ENCODE measurements around the gene ZNF521.

The ZNF521 gene

DNA sequence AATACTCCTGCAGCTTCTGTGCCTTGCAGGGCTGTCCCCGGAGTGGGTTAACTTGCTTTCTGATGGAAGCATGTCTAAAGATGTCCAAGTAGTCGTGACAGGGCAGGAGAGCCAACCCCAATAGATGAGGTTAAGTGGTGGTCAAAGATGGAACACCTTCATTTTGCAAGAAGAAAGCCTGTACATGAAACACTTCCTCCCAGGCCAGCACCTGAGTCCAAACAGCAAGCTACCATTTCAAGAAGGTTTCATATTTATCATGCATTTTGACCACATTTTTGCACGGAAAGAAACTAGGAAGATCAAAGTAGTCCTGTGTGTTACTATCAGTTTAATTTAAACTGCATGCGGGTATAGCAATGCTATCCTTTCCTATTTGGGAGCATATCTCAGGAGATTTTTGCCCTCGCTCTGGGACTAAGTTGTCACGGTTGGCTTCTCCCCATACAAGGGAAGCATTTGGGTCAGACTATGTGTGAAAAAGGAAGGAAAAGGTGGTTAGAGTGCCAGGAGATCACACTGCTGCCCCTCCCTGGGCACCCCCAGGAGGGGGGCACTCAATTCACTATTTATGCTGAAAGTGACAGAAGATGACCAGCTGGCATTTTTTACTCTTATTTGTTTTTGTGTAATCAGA is 187.6 kb downstream of the ZNF521 start:
- Histone ChIP-seq H3K27me3 (ENCODE audit: low read depth) (no peaks in the 10 kb centered on the region), H3K36me3 (replicated peaks) (no peaks in the 10 kb centered on the region), H3K4me1 (no peaks in the 10 kb centered on the region), H3K4me3 (no peak overlapping the region), H3K9me3 (no peaks in the 10 kb centered on the region)
- in situ Hi-C loops (cut with MboI; ENCODE audit: low sequenced_read_pairs): no loop called here
- no peak for DNase-seq (ENCODE audit: low spot score in 2 of 2)

DNA sequence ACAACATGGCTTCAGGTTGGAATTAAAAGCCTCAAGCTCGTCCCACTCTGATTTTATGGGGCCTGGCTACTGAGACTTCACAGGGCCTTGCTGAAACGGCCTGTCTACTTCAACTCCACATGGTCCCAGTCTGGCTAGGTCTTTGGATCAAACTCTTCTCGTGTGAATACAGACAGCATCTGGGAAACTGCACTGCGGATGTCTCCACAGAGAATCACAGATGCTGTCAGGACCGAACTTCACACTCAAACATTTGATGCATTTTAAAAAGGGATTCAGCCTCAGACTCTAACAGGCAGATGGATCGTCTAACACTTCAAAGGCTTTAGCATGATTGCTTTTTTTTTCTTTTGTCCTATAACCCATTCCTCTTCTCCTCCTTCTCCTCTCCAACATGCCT is 198.5 kb downstream of the ZNF521 start:
- H3K4me3 ChIP-seq: no peak overlapping the region

DNA sequence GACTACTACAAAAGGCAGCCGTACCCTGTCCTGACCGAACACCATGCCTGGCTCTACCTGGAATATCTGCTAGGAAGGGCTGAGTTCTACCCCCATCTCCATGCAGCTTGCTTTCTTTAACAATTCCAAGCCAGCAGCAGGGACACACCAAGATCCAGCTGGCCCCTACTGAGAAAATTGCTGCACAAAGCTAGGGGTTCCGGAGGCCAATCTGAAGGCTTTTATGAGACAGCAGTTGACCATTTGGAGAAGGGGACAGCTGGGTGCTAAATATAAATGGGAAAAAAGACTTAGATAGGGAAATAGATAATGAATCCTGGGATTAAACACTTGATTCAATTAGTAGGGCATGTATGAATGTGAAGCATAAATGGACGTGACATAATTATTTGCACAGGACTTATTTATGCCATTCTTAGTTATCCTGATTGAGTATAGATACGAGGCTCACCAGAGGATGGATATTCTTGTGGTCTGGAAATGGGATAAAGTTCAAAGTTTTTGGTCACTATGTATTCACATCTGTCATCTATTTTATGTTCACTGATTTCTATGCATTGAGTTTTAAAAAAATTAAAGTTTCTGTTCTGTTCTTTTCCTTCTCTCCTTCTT is 204.0 kb downstream of the ZNF521 start:
- Histone ChIP-seq H3K36me3 (replicated peaks) (no peaks in the 10 kb centered on the region), H3K9me3 (no peaks in the 10 kb centered on the region), H3K4me1 (no peaks in the 10 kb centered on the region), H3K27me3 (ENCODE audit: low read depth) (no peaks in the 10 kb centered on the region), H3K4me3 (no peak overlapping the region)
- in situ Hi-C loops (cut with MboI; ENCODE audit: low sequenced_read_pairs): no loop called here
- no peak for DNase-seq (ENCODE audit: low spot score in 2 of 2)

More for the DNA sequence above, 198.5 kb downstream of the ZNF521 start:
- no peaks in the 10 kb centered on the region for H3K36me3 ChIP-seq (replicated peaks)
- no peaks in the 10 kb centered on the region for H3K27me3 ChIP-seq (ENCODE audit: low read depth)
- in situ Hi-C loops (cut with MboI; ENCODE audit: low sequenced_read_pairs): no loop called here
- no peaks in the 10 kb centered on the region for H3K4me1 ChIP-seq
- no peaks in the 10 kb centered on the region for H3K9me3 ChIP-seq
- no peak for DNase-seq (ENCODE audit: low spot score in 2 of 2)

DNA sequence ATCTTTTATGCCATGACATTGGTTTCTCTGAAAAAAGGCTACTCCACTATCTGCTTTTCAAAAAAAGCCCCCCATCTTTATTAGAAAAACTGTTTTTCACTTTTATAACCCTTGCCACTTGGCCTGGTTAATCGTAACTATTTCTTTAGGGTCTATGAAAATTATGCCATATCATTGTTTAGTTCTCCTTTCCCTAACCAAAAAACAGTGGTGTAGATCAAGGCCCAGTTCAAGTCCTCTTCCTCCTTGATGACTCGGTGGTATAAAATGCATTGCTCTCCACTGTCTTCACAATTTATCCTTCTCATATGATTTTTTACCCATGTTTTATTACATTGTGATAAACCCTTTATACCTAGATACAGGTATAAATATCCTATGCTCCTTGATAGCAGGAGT is 205.5 kb downstream of the ZNF521 start:
- no peak overlapping the region for H3K4me3 ChIP-seq
- no peaks in the 10 kb centered on the region for H3K27me3 ChIP-seq (ENCODE audit: low read depth)
- in situ Hi-C loops (cut with MboI; ENCODE audit: low sequenced_read_pairs): no loop called here
- no peaks in the 10 kb centered on the region for H3K4me1 ChIP-seq
- no peaks in the 10 kb centered on the region for H3K36me3 ChIP-seq (replicated peaks)
- DNase-seq (ENCODE audit: low spot score in 2 of 2): no peak
- H3K9me3 ChIP-seq: no peaks in the 10 kb centered on the region

DNA sequence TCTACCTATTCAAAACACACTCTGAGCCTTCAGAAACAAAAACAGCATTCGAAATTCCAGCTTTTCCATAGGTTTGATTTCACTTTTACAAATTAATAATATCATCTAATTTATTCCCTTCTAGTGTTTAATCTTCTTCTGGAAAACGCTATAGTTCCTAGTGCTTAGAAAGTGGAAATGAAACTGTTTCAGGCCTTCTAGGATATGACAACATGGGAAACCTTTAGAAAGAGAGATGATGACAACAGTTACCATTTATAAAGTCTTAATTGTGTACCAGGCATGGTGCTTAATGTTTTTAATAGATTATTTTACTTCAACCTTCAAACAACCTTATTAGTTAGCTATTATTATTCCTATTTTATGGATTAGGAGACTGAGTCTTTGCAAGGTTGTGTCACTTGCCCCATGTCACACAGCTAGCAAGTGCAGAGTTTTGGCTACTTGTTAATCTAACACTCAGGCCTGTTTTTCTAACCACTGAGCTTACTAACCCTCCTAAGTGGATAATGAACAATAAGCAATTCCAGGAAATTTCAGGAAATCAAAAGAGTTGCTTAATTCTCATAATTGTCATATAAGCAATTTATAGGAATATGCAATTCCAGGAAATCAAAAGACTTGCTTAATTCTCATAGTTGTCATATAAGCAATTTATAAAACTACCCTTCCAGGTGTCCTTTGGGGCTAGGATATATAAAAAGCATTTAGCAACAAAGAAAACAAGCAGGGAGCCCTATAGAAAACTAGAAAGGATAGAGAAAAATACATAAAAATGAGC is 206.0 kb downstream of the ZNF521 start:
- no peaks in the 10 kb centered on the region for H3K36me3 ChIP-seq (replicated peaks)
- DNase-seq (ENCODE audit: low spot score in 2 of 2): no peak
- in situ Hi-C loops (cut with MboI; ENCODE audit: low sequenced_read_pairs): no loop called here

DNA sequence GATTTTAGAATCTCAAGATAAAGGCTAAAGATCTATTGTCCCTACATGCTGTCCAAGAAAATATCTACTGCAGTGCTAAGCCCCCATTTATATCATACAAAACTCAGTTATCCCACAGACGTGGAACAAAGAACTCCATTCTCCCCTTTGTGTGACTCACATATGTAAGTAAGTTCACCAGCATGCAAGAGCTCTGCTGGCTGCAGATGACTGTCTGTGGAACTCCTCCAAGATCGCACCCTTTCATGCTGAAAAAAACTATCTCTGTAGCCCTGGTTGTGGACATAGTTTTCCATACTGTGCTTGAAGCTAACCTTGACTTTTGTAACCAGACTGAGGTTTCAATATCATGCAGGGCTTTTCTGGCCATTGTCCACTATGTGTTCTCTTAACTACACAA is 207.1 kb downstream of the ZNF521 start:
- in situ Hi-C loops (cut with MboI; ENCODE audit: low sequenced_read_pairs): no loop called here
- no peak for DNase-seq (ENCODE audit: low spot score in 2 of 2)

More for the DNA sequence above, 206.0 kb downstream of the ZNF521 start:
- Histone ChIP-seq H3K27me3 (ENCODE audit: low read depth) (no peaks in the 10 kb centered on the region), H3K4me3 (no peak overlapping the region), H3K9me3 (no peaks in the 10 kb centered on the region), H3K4me1 (no peaks in the 10 kb centered on the region)

DNA sequence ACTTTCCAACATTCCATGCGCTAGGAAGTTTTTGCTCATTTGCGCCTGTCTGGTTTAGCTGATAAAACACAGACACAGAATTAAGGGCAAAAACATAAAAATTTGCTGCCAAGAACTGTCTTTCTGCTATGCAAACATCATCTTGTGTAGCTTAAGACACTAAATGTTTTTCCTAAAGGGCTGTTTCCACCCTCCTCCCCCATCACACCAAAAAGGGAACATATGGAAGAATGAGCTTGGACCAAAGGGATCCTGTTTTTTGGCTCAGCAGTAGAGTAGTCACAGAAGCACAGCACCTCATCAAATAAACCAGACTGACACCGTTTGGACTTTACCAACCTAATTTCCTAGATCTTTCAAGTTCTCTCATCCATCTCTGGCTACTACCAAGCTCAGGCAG is 210.1 kb downstream of the ZNF521 start:
- no peaks in the 10 kb centered on the region for H3K4me1 ChIP-seq
- H3K27me3 ChIP-seq (ENCODE audit: low read depth): no peaks in the 10 kb centered on the region
- in situ Hi-C loops (cut with MboI; ENCODE audit: low sequenced_read_pairs): no loop called here

More for the DNA sequence above, 207.1 kb downstream of the ZNF521 start:
- Histone ChIP-seq H3K4me3 (no peak overlapping the region), H3K27me3 (ENCODE audit: low read depth) (no peaks in the 10 kb centered on the region), H3K36me3 (replicated peaks) (no peaks in the 10 kb centered on the region), H3K9me3 (no peaks in the 10 kb centered on the region), H3K4me1 (no peaks in the 10 kb centered on the region)

DNA sequence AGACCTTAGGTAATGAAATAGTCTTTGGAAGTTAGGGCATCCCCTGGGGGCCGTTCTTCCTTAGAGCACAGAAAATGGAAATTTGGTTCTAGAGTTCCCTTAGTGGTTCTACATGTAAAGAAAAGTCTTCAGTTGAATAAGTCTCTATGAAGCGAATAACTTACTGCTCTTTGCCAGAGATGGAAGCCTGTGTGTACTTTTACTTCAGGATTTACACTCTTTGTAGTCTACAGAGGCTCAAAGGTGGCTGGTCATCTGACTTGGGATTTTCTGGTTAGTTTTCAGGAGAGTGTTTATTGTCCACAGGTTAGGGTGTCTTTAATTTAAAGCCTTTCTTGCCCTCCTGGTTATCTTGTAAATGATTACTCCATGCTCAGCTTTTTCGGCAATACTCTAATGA is 210.6 kb downstream of the ZNF521 start:
- no peak for DNase-seq (ENCODE audit: low spot score in 2 of 2)
- in situ Hi-C loops (cut with MboI; ENCODE audit: low sequenced_read_pairs): no loop called here
- no peak overlapping the region for H3K4me3 ChIP-seq
- no peaks in the 10 kb centered on the region for H3K27me3 ChIP-seq (ENCODE audit: low read depth)
- H3K4me1 ChIP-seq: no peaks in the 10 kb centered on the region
- no peaks in the 10 kb centered on the region for H3K36me3 ChIP-seq (replicated peaks)
- H3K9me3 ChIP-seq: no peaks in the 10 kb centered on the region

More for the DNA sequence above, 210.1 kb downstream of the ZNF521 start:
- Histone ChIP-seq H3K36me3 (replicated peaks) (no peaks in the 10 kb centered on the region), H3K9me3 (no peaks in the 10 kb centered on the region), H3K4me3 (no peak overlapping the region)
- DNase-seq (ENCODE audit: low spot score in 2 of 2): no peak

DNA sequence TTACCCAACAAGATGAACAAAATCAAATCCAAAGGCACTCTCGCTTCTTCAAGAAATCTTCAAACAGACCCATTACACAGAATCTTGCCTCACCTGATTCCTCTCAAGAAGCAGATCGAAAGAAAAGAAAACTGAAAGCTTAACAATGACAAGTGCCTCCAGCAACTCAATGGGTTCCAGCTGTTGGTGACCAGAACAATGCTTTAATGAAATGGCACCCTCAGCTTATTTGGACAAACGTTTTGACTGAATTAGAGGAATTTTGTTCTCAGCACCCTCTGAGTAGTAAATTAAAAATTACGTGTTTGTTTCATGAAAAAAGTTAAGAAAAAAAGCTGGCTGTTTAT is 211.0 kb downstream of the ZNF521 start:
- H3K27me3 ChIP-seq (ENCODE audit: low read depth): no peaks in the 10 kb centered on the region
- DNase-seq (ENCODE audit: low spot score in 2 of 2): no peak
- in situ Hi-C loops (cut with MboI; ENCODE audit: low sequenced_read_pairs): no loop called here
- H3K4me1 ChIP-seq: no peaks in the 10 kb centered on the region
- no peaks in the 10 kb centered on the region for H3K36me3 ChIP-seq (replicated peaks)
- no peaks in the 10 kb centered on the region for H3K9me3 ChIP-seq
- no peak overlapping the region for H3K4me3 ChIP-seq

DNA sequence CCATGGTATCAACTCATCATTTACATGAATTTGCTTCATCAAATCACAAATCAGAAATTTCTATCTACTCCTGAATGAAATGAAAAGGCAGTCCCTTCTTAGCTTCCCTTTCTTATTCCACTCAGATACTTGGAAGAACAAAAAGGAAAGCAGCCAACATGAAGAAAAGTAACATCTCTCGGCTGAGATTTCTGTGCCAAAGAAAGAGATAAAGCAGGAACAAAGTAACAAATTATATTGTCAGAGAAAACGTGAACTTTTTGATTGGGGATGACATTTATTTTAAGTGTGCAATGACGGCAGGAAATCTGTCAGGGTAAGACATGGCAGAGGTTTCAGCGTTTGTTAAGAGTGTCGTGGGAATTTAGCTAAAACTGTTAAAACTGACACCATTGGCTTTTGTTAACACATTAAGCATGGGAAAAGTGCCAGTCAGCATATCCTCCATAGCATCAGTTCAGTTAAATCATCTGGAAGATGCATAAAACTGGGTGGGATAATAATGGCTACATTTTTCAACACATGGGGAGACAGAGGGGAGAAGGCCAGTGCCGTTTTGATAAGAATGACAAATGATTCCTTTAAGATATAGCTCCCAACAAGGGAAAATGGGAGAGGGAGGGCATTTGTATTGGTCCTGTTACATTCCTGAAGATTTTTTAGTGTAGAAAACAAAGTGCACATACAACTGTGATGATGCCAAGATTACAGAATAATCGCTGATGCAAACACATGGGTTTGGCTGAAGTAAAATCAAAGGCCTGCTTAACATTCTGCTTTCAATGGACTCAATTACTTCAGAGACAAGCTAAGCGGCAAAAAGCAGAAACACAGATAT is 211.6 kb downstream of the ZNF521 start:
- no peak overlapping the region for H3K4me3 ChIP-seq
- H3K4me1 ChIP-seq: no peaks in the 10 kb centered on the region
- no peaks in the 10 kb centered on the region for H3K9me3 ChIP-seq
- no peak for DNase-seq (ENCODE audit: low spot score in 2 of 2)
- H3K36me3 ChIP-seq (replicated peaks): no peaks in the 10 kb centered on the region
- H3K27me3 ChIP-seq (ENCODE audit: low read depth): no peaks in the 10 kb centered on the region
- in situ Hi-C loops (cut with MboI; ENCODE audit: low sequenced_read_pairs): no loop called here

DNA sequence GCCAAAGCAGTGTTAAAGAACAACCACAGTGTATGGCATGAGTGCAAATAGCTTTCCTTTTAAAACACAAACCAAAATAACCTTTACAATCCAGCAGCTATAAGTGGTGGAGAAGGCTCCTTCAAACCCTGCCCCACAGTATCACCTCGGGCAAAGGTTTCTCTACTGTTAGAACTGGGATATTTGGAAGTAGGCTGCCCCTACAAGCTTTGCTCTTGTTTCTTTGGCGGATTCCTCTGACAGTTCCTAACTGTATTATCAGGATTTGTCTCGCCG is 214.8 kb downstream of the ZNF521 start:
- in situ Hi-C loops (cut with MboI; ENCODE audit: low sequenced_read_pairs): no loop called here
- Histone ChIP-seq H3K27me3 (ENCODE audit: low read depth) (no peaks in the 10 kb centered on the region; the same call in 1 of the 2 replicates), H3K4me1 (no peaks in the 10 kb centered on the region), H3K9me3 (no peaks in the 10 kb centered on the region), H3K36me3 (replicated peaks) (no peaks in the 10 kb centered on the region), H3K4me3 (no peak overlapping the region)
- no peak for DNase-seq (ENCODE audit: low spot score in 2 of 2)

DNA sequence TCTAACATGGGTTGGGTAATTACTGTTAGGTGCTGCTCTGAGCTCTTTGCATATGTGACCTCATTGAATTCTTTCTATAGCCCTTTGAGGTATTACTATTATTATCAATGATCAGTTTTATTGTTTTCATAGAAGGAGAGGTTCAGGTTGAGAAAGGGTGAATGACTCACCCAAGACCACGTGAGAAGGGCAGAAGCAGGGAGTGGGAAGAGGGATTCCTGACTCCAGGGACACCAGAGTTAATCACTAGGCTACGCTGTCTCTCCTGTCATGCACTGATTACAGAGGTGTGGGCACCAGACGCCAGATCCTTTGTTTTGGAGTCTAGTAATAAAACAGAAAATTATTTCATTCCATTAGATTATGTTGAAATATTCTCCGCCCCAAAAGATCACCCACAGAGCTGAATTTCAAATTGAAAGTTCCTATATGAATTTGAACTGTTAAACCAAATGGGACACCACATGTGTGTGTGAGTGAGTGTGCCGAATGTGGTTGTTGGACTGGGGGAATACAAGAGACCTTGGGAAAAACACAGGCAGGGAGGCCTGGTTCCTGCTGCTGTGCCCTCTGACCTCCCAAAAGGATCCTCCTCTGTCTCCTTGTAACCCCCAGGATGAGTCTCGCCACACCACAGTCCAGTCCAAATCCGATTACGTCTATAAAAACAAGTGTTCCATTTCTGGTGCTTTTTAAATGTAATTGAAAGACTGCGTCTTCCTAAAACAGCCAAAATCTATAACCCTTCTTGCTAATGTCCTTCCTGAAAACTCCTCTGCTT is 215.4 kb downstream of the ZNF521 start:
- Histone ChIP-seq H3K27me3 (ENCODE audit: low read depth) (no peaks in the 10 kb centered on the region; the same call in 1 of the 2 replicates), H3K9me3 (no peaks in the 10 kb centered on the region), H3K4me3 (no peak overlapping the region), H3K4me1 (no peaks in the 10 kb centered on the region), H3K36me3 (replicated peaks) (no peaks in the 10 kb centered on the region)
- in situ Hi-C loops (cut with MboI; ENCODE audit: low sequenced_read_pairs): no loop called here
- DNase-seq (ENCODE audit: low spot score in 2 of 2): no peak

DNA sequence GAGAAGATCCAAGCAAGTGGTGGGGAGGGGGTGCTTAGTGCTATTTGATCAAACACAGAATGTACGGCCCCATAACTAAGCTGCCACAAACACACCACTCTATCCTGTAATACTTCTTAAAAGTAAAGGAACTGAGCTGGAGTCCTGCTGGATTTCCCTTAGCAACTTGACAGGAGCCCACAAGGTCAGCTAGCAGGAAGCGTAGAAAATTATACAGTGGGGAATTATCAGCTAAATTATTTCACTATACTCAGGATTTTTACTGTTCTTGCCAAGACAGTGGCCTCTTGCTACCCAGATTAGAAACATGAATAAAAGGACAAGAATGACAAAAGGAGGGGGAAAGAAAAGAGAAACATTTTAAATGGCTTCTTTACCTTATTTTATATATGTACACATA is 217.1 kb downstream of the ZNF521 start:
- Histone ChIP-seq H3K4me3 (no peak overlapping the region), H3K36me3 (replicated peaks) (no peaks in the 10 kb centered on the region), H3K4me1 (no peaks in the 10 kb centered on the region), H3K9me3 (no peaks in the 10 kb centered on the region), H3K27me3 (ENCODE audit: low read depth) (no peaks in the 10 kb centered on the region; the same call in 1 of the 2 replicates)
- in situ Hi-C loops (cut with MboI; ENCODE audit: low sequenced_read_pairs): no loop called here
- no peak for DNase-seq (ENCODE audit: low spot score in 2 of 2)
